HG03280 (cell line): ENCODE measurements around the gene GNGT2.

Experiments used
- ATAC-seq: cut with Tn5 transposase; IDR thresholded peaks from one replicate; pipeline ENCODE4 v1.9.1; 2021; ENCODE audit warnings: mild to moderate bottlenecking, moderate library complexity; ENCODE audit not compliant: unreplicated experiment

Gene GNGT2

GRCh38 chr17:49229805-49230600 lies 19.6 kb upstream of the GNGT2 start:
- ATAC-seq: no peak

GRCh38 chr17:49229076-49229804 lies 18.9 kb upstream of the GNGT2 start:
- no peak for ATAC-seq

GRCh38 chr17:49227436-49228261 lies 17.3 kb upstream of the GNGT2 start:
- ATAC-seq: no peak

DNA sequence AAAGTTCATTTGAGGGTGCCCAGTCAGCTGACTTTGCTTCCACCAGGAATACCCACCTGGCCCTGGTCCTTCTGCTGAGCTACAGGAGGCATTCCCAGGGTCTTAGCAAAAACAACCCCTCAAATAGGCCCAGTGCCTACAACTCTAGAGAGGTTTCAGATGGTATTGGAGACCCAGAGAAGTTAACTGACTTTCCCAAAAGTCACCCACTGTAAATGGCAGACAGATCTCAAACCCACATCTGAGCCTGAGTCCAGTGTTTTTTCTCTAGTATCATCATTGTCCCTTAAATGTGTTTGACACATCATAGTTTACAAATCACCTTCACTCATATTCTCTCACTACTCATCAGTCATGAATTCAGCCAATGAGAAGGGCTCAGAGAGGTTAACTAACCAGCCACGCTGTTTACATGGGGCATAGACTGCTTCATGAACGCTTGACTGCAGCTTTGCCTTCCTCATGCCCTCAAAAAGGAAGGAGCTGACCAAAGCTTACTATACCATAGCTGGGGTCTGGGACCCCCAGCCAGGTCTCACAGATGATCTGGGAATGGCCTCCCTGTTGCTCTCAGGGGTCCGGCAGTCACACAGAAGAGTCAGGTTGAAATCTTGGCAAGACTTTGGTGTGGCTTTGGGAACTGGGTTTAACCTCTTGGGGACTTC lies 16.5 kb upstream of the GNGT2 start:
- no peak for ATAC-seq

- no peak for ATAC-seq
These were observed 15.3 kb upstream of the GNGT2 start for GRCh38 chr17:49225554-49226236.

DNA sequence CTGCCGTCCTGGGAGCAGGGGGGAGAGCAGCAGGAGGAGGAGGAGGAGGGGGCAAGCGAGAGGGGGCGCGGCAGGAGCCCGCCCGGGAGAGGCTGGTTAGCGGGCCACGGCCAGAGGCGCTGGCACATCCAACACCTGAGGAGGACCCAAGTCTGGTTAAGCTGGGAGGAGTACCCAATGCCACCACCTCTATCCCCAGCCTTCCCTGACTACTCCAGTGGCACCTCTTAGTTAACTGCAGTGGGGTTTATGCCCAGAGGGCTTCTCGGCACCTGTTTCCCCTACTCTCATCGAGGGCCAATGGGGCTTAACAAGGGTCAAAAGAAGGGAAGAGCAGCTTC lies 14.6 kb upstream of the GNGT2 start:
- no peak for ATAC-seq

DNA sequence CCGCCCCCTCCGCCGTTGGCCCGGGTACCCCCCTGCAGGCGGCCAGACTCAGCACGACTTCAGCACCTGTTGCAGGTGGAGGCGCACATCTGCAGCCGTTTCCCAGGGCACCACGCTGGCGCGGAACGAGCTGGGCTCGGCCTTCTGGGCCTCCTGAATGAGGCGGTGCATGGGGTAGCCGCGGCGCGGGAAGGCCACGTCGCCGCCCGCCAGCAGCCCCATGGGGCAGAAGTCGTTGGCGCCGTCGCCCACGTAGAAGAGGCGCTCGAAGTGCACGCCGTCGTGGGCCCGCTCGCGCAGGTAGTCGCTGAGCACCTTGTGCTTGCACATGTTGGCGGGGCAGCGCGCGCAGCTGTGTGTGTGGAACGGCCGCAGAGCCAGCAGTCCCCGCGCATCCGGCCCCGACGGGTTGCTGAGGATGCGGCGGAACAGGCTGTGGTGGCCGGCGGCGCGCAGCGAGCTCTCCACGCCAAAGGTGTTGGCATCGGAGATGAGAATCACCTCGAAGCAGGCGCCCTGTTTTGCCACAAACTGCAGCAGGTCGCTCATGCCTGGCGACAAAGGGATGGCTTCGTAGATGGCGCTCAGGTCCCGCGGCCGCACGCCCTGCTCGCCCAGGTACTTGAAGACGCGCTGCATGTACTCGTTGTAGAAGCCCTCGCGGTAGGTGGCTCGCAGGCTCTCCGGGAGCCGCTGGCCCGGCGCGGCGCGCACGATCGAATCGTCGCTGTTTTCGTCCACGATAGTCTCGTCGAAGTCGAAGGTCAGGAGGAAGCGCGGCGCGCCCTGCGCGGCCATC lies 14.0 kb upstream of the GNGT2 start:
- no peak for ATAC-seq

DNA sequence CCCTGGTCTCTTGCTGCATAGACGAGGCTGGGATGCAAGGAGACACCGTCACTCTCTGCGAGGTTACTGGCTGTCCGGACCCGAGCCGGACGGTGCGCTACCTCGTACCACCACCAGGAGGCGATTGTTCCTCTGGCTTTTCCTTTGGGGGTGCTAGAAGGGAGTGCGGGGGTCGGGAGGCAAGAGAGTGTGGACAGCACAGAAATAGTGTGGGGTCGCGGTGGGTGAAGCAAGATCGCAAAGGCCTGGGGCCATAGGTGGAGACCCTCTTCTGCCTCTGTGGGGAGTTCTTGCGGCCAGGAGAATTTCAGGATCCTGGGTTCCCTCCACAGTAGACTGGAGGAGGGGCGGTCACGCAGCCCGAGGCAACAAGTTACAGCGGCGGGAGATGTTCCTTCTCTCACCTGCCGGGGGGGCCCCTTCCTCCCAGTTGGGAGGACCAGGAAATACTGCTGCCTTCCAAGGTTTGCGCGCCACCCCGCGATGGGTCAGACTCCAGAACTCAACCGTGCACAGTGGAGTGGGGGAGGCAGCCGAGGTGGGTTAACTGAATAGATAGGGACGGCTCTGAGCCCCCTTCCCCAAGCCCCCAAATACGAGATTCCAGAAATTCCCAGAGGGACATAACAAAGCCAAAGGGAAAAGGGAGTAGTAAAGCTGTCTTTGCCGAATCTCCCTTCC lies 13.3 kb upstream of the GNGT2 start:
- no peak for ATAC-seq

GRCh38 chr17:49223168-49223516 lies 12.8 kb upstream of the GNGT2 start:
- ATAC-seq: no peak

DNA sequence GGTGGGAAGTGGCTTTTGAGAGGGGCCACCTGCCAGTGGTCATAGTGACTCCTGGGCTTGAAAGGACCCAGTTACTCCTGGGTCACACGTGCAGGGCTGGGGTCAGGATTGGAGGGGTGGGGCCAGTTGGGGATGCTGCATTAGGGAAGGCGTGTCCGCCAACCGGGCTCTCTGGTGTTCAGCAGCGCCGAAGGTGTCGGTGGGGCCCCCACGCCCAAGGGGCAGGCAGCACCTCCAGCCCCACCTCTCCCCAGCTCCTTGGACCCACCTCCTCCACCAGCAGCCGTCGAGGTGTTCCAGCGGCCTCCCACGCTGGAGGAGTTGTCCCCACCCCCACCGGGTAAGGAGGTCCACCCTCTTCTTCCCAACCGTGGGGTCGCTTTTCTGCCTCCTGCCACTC lies 9.6 kb upstream of the GNGT2 start:
- ATAC-seq: no peak

GRCh38 chr17:49218941-49219913 lies 8.9 kb upstream of the GNGT2 start:
- no peak for ATAC-seq

DNA sequence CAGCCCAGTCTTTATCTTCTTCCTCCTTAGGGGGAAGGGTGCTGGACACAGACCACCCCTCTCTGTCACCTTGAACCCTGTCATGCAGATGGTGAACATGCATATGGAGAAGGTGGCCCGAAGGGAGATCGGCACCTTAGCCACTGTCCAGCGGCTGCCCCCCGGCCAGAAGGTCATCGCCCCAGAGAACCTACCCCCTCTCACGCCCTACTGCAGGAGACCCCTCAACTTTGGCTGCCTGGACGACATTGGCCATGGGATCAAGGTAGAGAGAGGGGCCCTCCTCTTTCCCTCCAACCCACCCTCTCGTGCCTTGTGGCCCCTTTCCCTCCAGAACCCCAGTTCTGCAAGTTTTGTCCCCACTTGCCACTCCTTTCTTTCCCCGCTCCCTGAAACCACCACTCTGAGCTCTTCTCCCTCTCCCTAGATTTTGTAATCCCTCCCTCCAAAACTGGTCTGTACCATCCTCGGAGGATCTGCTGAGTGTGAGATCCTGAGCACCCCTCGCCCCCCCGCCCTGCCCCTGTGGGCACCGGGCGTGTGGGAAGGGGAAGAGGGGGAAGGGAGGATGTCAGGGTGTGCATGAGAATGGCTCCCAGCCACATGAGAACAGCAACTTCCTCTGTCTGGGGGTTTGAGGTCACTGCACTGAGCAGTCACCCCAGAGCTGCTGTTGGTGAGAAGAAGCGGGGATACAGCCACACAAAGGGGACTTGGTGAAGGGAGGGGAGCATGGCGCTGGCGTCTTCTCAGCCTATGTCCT lies 7.5 kb upstream of the GNGT2 start:
- peak; percentile 43 for ATAC-seq

DNA sequence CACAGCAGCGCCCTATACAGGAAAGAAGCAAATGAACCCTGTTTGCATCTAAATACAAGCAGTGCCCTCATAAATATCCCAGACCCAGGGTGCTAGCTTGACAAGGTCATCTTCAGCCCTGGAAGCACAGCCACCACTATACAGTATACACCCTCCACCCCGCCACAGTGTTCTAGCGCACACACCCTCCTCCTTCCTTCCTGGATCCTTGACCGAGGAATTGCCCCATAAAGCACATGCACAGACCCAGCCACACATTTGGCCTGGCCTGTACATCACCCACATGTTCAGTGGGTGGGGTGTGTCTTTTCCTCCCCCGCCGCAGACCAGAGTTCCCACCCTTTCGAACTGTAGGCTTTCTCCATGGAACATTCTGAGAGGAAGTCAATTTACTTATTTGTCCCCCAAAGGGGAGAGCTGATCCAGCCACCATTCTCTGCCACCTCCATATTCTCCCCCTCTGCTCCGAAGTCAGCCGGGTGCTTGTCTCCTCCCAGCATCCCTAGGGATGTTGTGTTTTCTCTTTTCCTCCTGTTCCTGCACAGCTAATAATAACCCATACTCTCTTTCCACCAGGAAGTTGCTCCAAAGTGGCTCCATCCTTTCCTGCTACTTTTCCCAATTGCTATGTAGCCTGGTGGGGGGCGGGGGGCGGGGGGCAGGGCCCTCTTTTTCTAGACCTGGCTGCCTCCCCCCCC lies 6.7 kb upstream of the GNGT2 start:
- ATAC-seq: no peak

- no peak for ATAC-seq
These were observed 6.1 kb upstream of the GNGT2 start for GRCh38 chr17:49216482-49216881.

- no peak for ATAC-seq
These were observed 4.4 kb upstream of the GNGT2 start for GRCh38 chr17:49214676-49215360.

DNA sequence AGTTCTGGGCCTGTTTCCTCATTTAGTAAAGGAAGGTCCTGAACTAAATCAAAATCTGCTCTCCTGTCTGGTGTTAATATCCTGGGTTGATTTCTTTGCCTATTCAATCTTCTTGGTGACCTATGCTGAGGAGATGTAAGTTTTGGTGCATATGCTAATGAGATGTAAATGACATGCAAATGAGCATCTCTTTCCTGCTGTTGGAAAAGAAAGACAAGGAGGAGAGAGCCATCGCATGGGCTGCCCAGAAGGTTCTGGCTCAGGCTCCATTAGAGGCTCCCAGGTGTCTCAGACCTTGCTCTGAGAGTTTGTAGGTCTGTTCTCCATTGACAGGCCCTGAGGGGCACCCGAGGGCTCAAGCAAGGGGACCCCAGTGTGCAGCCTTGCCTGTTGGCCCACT lies 3.5 kb upstream of the GNGT2 start:
- ATAC-seq: no peak
